Endothelial cell of umbilical vein (primary cell): ENCODE data around the gene ENPP4. TPM values are rescaled to one million over a fixed set of nuclear protein-coding genes. Genes with fewer than 3 reads are reported as not detected.

Experiments used
- BruUV-seq: library from RNA; stranded (reverse); fragments of 400-500 nt; replicated peaks from 2 replicates; lab custom pipeline; 2021; lab: Mats Ljungman, UMichigan
- CTCF ChIA-PET: fragments of 300-600, 350-600 bp; sonication (Branson Sonifier 250); formaldehyde crosslinking; loops from one replicate; lab custom pipeline; 2021; ENCODE audit warnings: antibody characterized with exemption, inconsistent platforms; lab: Charles Lee
- POLR2A ChIA-PET: fragments of 300-600, 350-600 bp; sonication (Branson Sonifier 250); formaldehyde crosslinking; loops from one replicate; lab custom pipeline; 2021; ENCODE audit warnings: antibody characterized with exemption, inconsistent platforms; lab: Charles Lee
- DNase-seq: peaks from one replicate; pipeline ENCODE4 v3.0.0-alpha.2; 2011; ENCODE audit warnings: low read depth, low spot score
- FAIRE-seq: peaks from 2 replicates; lab custom pipeline; 2011; peaks lifted over from hg19 to GRCh38; lab: Jason Lieb, UNC
- H2AFZ ChIP-seq: 2 replicates; pipeline ENCODE4 v1.6.0; 2012; ENCODE audit warnings: low read depth, low read length, control low read depth, inconsistent platforms
- H3K27ac ChIP-seq: 2 replicates; pipeline ENCODE4 v1.5.1; 2011; ENCODE audit warnings: low read depth, mild to moderate bottlenecking, control low read depth, low read length, moderate library complexity; ENCODE audit not compliant: insufficient read depth
- H3K27me3 ChIP-seq, 2 experiments: 2 replicates each; pipeline versions ENCODE4 v1.6.0 to v1.6.1; 2011; ENCODE audit warnings: low read length in 2 of 2, mixed read lengths in 1 of 2; ENCODE audit not compliant: control insufficient read depth in 2 of 2, insufficient read depth in 2 of 2
- H3K36me3 ChIP-seq, 2 experiments: 2 replicates in 1 of 2; 3 replicates in 1 of 2; pipeline ENCODE4 v1.5.1; 2011; ENCODE audit warnings: low read length in 2 of 2, mild to moderate bottlenecking in 1 of 2, moderate library complexity in 1 of 2; ENCODE audit not compliant: control insufficient read depth in 2 of 2, insufficient read depth in 2 of 2; ENCODE audit errors: extremely low read depth in 1 of 2
- H3K4me1 ChIP-seq: 3 replicates; pipeline ENCODE4 v1.5.1; 2011; ENCODE audit warnings: mild to moderate bottlenecking, low read length; ENCODE audit not compliant: control insufficient read depth, insufficient read depth; ENCODE audit errors: extremely low read depth
- H3K4me2 ChIP-seq: 2 replicates; pipeline ENCODE4 v1.6.1; 2011; ENCODE audit warnings: low read length, control low read depth, mixed read lengths; ENCODE audit not compliant: insufficient read depth
- H3K4me3 ChIP-seq, 3 experiments: fragments of 200-600 bp in 1 of 3; sonication (generic), shearing (Covaris generic) in 1 of 3; replicated peaks in 1 of 3; 2 replicates each; pipeline ENCODE4 v1.5.1; 2011 to 2016; ENCODE audit warnings: control low read depth in 3 of 3, low read length in 3 of 3, mild to moderate bottlenecking in 2 of 3, inconsistent platforms in 1 of 3, low read depth in 1 of 3, moderate library complexity in 1 of 3; ENCODE audit not compliant: insufficient read depth in 1 of 3
- H3K79me2 ChIP-seq: 2 replicates; pipeline ENCODE4 v1.6.0; 2012; ENCODE audit warnings: low read length, inconsistent platforms; ENCODE audit not compliant: control insufficient read depth, insufficient read depth
- H3K9ac ChIP-seq: replicated peaks from 2 replicates; pipeline ENCODE3; 2011; ENCODE audit warnings: low read length, control low read depth; ENCODE audit not compliant: insufficient read depth; ENCODE audit errors: extremely low read depth
- H3K9me1 ChIP-seq: replicated peaks from 3 replicates; pipeline ENCODE4 v1.6.0; 2011; ENCODE audit warnings: mild to moderate bottlenecking, low read length; ENCODE audit not compliant: control insufficient read depth, insufficient read depth; ENCODE audit errors: extremely low read depth
- H3K9me3 ChIP-seq: replicated peaks from 2 replicates; pipeline ENCODE4 v1.5.1; 2012; ENCODE audit warnings: low read length, inconsistent platforms; ENCODE audit not compliant: control insufficient read depth, insufficient read depth
- H4K20me1 ChIP-seq: replicated peaks from 2 replicates; pipeline ENCODE3; 2011; ENCODE audit warnings: mild to moderate bottlenecking, low read length; ENCODE audit not compliant: control insufficient read depth, insufficient read depth; ENCODE audit errors: extremely low read depth
- EZH2 ChIP-seq: IDR thresholded peaks from 2 replicates; pipeline ENCODE4 v1.6.1; 2012; ENCODE audit warnings: borderline replicate concordance, low read depth, mild to moderate bottlenecking, moderate library complexity, low read length, inconsistent platforms; ENCODE audit not compliant: severe bottlenecking
- FOS ChIP-seq: IDR thresholded peaks from 2 replicates; pipeline ENCODE4 v1.6.1; 2011; ENCODE audit warnings: mild to moderate bottlenecking, low read length, moderate library complexity, borderline replicate concordance; ENCODE audit not compliant: insufficient read depth
- GATA2 ChIP-seq: IDR thresholded peaks from 2 replicates; pipeline ENCODE4 v1.7.0; 2011; ENCODE audit warnings: low read depth, mild to moderate bottlenecking, moderate library complexity, mixed read lengths, low read length; ENCODE audit not compliant: insufficient read length, insufficient read depth
- JUN ChIP-seq: IDR thresholded peaks from 2 replicates; pipeline ENCODE4 v1.6.1; 2011; ENCODE audit warnings: borderline replicate concordance, low read depth; ENCODE audit not compliant: insufficient read length, insufficient read depth
- MYC ChIP-seq: IDR thresholded peaks from one replicate; pipeline ENCODE4 v1.6.1; 2011; ENCODE audit warnings: mild to moderate bottlenecking, low read depth, low read length
- POLR2A ChIP-seq: IDR thresholded peaks from 2 replicates; pipeline ENCODE4 v1.6.1; 2012; ENCODE audit warnings: low read depth, mild to moderate bottlenecking, control low read depth, low read length
- POLR2AphosphoS5 ChIP-seq: IDR thresholded peaks from 2 replicates; pipeline ENCODE4 v1.6.1; 2012; ENCODE audit warnings: low read depth, mild to moderate bottlenecking, control low read depth, low read length, moderate library complexity; ENCODE audit not compliant: insufficient read depth
- dilution Hi-C: fragments of 300-500 bp; cut with MboI; formaldehyde crosslinking; loops from one replicate; pipeline ENCODE4 v1.15.0; 2019; ENCODE audit warnings: low sequenced_read_pairs; ENCODE audit not compliant: extremely low pct_ligation_motif_present
- intact Hi-C: fragments of 100-400 bp; cut with micrococcal nuclease; formaldehyde crosslinking; loops from one replicate; pipeline ENCODE4 v1.10.0; 2022
- polyA plus RNA-seq, 4 experiments: library from polyadenylated mRNA; depleted of rRNA in 3 of 4; stranded (reverse) in 3 of 4; unstranded in 1 of 4; fragments of >200 nt; gene quantifications; 2 replicates each; pipeline versions ENCODE4 v1.2.1 to v1.2.3, GENCODE V29; 2011 to 2012; ENCODE audit warnings: missing spikeins in 1 of 4
- total RNA-seq: library from RNA; stranded (reverse); gene quantifications from 2 replicates; pipeline ENCODE4 v1.2.3, GENCODE V29; 2021
- TF ChIP-seq, protein P1 (sequence below): IDR thresholded peaks from 2 replicates; pipeline ENCODE4 v1.6.1; 2011; ENCODE audit not compliant: insufficient read depth, insufficient read length
- TF ChIP-seq, protein P2 (sequence below), 2 donors: IDR thresholded peaks; 1 replicate in 1 of 2; 2 replicates in 1 of 2; pipeline ENCODE4 v1.5.1; 2011; ENCODE audit warnings: low read length in 2 of 2, mild to moderate bottlenecking in 2 of 2, moderate library complexity in 2 of 2, control low read depth in 1 of 2, inconsistent platforms in 1 of 2, low read depth in 1 of 2; ENCODE audit not compliant: insufficient read depth in 1 of 2; ENCODE audit errors: extremely low read depth in 1 of 2

The ENPP4 gene
- total and polyA plus RNA-seq, 2 donors (not counting 3 experiments of a cell fraction or from before 2014, with no cell fraction given), result 1.5 to 3.9 TPM

DNA sequence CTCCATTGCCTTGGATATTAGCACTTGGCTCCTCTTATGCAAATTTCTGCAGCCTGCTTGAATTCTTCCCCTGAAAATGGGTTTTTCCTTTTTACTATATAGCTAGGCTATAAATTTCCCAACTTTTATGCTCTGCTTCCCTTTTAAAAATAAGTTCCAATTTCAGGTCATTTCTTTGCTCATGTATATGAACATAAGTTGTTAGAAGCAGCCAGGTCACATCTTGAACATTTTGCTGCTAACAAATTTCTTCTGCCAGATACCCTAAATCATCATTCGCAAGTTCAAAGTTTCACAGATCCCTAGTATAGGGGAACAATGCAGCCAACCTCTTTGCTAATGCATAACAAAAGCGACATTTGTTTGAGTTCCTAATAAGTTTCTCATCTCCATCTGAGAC lies 34.5 kb upstream of the ENPP4 start:
- H3K9ac ChIP-seq, result no peak overlapping the region
- no peak for DNase-seq
- FAIRE-seq, result no peak
- ChIA-PET CTCF (no interaction called here), POLR2A (no interaction called here)
- BruUV-seq, result no TSS peak
- no peaks in the 10 kb centered on the region for H3K9me3 ChIP-seq
- H3K9me1 ChIP-seq, result no peaks in the 10 kb centered on the region
- TF ChIP-seq MYC, result no peak
- TF ChIP-seq, protein P1, sequence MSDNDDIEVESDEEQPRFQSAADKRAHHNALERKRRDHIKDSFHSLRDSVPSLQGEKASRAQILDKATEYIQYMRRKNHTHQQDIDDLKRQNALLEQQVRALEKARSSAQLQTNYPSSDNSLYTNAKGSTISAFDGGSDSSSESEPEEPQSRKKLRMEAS, result no peak
- TF ChIP-seq EZH2, result no peak
- no peak for TF ChIP-seq POLR2A
- no peak for TF ChIP-seq POLR2AphosphoS5
- no peak for TF ChIP-seq JUN
- TF ChIP-seq, protein P2, sequence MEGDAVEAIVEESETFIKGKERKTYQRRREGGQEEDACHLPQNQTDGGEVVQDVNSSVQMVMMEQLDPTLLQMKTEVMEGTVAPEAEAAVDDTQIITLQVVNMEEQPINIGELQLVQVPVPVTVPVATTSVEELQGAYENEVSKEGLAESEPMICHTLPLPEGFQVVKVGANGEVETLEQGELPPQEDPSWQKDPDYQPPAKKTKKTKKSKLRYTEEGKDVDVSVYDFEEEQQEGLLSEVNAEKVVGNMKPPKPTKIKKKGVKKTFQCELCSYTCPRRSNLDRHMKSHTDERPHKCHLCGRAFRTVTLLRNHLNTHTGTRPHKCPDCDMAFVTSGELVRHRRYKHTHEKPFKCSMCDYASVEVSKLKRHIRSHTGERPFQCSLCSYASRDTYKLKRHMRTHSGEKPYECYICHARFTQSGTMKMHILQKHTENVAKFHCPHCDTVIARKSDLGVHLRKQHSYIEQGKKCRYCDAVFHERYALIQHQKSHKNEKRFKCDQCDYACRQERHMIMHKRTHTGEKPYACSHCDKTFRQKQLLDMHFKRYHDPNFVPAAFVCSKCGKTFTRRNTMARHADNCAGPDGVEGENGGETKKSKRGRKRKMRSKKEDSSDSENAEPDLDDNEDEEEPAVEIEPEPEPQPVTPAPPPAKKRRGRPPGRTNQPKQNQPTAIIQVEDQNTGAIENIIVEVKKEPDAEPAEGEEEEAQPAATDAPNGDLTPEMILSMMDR (IDR thresholded peaks at IDR 0.05; ENCODE audit: extremely low read depth in 1 of 2, insufficient read depth in 1 of 2, low read depth in 1 of 2, low read length in 2 of 2), result no peak
- TF ChIP-seq FOS, result no peak
- TF ChIP-seq GATA2, result no peak
- H4K20me1 ChIP-seq, result no peaks in the 10 kb centered on the region
- dilution Hi-C loops (no loop called here), intact Hi-C loops (no loop called here)
- H2AFZ ChIP-seq, result no peak overlapping the region
- no peaks in the 10 kb centered on the region for H3K4me1 ChIP-seq
- H3K4me2 ChIP-seq, result no peak overlapping the region
- H3K36me3 ChIP-seq, result no peaks in the 10 kb centered on the region
- peaks cover 2 to 4% of the 10 kb centered on the region in 2 experiments for H3K27me3 ChIP-seq
- H3K4me3 ChIP-seq, result no peak overlapping the region
- no peaks in the 10 kb centered on the region for H3K79me2 ChIP-seq
- H3K27ac ChIP-seq, result no peak overlapping the region
